Stimulated activated CD4-positive, alpha-beta T cell treated with anti-CD3 and anti-CD28 coated beads, Interleukin-1b, Interleukin-23, amount 100 ng/mL, for 24 hours (primary cell): ENCODE results near the gene PTPRM.

Source experiments
- DNase-seq, 4 experiments: peaks; one replicate each; pipeline ENCODE4 v3.0.0-alpha.2; 2020; ENCODE audit warnings: low read depth in 4 of 4, low spot score in 1 of 4

PTPRM gene

GRCh38 chr18:7626175-7626921, 59.2 kb downstream of the PTPRM start:
- no peak for DNase-seq

- no peak for DNase-seq
Observed at GRCh38 chr18:7626922-7627440, 59.9 kb downstream of the PTPRM start.

DNA sequence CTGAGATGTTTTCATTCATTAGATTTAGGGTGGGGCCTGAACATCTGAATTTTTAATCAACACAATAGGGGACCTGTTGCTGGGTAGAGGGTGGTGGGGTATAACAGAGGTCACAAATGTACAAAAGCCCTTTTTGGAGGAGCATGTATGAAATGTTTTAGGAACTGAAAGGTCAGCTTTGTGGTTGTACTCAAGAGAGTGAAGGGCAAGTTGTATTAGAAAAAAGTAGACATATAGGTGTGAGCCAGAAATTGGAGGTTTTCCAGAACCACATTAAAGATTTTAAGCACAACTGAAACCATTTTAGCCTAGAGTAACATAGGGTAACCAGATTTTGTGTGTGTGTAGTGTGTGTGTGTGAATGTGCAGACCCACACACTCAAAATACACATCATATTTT, 62.3 kb downstream of the PTPRM start:
- no peak for DNase-seq

DNA sequence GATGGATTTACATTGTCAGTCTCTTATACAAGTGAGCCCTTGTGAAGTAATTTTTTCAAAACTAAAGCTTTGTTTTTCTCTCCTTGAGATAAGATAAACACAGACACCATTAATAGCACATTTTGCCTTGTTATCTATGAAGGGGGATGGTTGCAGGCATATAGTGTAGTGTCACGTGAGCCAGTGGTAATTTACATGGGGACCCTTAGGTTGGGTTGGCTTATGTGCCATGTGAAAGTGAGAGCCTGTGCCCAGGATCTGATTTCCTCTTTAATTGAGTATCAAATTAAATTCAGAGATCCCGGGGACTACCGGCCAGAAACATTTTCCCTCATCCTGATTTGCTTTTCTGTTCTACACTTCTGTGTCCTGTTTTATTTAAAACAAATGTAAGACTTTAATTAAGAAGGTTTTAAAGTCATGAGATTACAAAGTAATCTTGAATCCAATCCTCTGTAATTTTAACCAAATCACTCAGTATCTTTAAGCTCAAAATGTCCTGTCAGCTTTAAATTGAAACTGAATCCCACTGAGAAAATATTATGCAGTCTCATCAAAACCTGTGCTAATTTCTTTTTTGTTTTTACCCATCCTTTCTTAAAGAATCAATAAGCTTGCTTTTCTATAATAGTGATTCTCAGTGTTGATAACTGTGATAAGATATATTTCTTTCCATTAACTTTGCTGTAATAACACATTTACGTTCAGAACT, 63.8 kb downstream of the PTPRM start:
- DNase-seq: no peak

- no peak for DNase-seq
Observed at GRCh38 chr18:7632152-7633098, 65.3 kb downstream of the PTPRM start.

GRCh38 chr18:7633171-7633570, 66.1 kb downstream of the PTPRM start:
- DNase-seq: no peak

DNA sequence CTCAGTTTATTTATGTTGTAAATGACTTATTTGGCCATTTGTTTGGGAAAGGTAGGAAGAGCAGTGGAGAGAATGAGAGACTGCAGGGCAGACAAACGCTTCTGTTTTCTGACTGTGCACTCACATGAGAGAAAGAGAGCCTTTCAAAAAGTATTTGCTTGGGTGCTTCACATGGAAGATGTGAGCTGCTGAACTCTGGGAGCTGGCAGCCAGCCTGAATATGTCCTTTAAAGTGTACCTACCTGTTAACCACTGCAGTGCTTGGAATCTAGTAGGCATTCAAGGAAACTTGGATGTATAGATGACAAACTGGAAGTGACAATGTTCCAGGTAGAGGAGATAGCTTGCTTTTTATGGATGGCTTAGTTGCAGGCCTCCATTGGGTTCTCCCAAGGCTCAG, 68.8 kb downstream of the PTPRM start:
- no peak for DNase-seq

GRCh38 chr18:7637269-7637668, 70.2 kb downstream of the PTPRM start:
- DNase-seq: no peak

DNA sequence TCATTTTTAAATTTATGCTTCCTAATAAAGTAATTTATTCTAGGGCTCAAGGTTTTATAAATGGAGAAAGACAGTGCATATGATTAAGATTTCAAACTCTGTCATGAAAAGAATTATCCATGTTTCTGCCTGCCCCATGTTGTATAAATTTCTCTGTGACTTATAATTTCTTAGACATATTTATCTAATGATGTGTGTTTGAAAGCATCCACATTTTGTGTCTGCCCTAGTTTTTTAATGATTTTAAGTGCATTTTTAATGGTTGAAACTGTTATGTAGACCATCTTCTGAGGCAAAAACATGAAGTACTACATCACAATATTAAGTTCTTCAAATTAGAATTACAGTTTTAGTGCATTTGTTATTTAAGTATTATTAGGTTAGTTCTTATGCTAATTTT, 71.2 kb downstream of the PTPRM start:
- no peak for DNase-seq

DNA sequence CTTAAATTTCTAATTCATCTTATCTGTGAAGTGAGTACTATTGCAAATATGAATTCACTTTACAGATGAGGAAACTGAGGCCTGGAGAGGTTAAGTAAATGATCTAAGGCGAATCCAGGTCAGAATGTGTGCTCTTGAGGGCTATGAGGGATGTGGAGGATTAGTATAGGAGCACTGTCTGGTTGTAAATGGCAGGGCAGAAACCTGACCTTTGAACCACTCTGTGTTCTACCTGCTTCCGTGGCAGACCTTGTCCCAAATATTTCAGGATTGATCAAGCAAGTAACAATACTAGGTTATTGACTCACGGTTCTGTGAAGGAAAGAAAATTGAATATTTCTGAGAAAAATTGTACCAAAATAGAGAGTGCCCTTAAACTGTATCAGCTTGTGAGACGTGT, 74.7 kb downstream of the PTPRM start:
- no peak for DNase-seq

- no peak for DNase-seq
Observed at GRCh38 chr18:7642331-7642890, 75.3 kb downstream of the PTPRM start.

DNA sequence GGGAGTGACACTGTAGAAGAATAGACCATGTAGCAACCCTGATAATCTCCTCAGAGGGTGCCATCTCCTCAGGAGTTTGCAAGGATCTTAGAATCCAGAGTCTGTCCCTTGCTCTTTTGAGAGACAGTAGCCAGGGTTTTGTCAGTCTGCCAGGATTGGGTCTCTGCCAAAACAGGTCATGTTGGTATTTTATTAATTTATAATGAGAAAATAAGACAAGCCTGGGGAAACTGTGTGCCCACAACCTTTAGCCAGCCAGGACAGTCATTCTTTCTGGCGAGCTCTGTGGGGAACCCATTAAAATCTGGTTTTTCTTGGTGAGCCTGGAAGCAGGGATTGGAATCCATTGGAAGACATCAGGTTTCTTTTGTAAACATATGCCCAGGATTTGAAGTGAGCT, 78.6 kb downstream of the PTPRM start:
- no peak for DNase-seq

DNA sequence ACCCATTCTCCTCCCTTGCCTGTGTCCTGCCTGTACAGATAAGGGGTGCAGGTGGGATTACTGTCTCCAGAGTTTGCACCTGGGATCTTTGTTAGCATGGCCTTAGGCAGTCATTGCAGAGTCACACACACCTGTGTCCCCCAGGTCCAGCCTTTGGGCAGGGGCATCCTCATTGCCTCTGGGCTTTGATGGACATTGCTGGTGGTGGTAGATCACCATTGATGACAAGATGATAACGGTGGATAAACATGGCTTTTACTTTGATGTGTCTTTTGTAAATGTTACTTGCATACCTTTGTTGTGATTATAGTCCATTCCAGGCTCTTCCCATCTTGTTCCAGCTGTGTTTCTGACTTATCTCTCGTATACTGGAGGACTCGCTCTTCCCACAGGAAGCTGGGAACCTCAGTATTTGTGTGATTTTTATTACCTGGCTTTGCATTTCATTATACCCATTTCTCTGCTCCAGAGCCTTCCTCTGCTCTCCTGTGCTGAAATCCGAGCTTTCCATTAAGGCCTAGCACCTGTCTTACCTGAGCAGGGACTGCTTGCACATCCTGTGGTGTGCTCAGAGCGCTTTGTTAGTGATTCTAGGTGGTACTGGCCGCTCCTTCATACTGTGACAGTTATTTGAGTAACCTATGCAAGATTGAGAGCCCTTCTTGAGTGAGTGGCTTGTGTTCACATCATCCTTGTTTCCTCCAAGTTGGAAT, 79.2 kb downstream of the PTPRM start:
- DNase-seq: no peak

DNA sequence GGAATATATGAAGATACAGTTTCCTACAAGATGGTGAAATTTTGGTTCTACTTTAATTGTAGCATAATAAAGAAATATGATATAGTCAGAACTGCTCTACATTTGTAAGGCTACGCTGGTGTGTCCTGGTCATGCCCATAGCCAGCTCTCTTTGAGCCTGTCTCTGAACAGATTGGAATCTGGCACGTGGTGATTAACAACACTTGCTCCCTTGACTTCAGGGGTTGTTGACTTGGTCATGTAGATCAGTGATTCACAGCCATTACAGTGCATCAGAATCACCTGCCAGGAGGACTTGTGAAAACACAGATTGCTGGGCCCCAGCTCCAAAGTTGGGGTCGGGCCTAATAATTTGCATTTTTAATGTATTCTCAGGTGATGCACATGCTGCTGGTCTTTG, 80.4 kb downstream of the PTPRM start:
- DNase-seq: no peak

DNA sequence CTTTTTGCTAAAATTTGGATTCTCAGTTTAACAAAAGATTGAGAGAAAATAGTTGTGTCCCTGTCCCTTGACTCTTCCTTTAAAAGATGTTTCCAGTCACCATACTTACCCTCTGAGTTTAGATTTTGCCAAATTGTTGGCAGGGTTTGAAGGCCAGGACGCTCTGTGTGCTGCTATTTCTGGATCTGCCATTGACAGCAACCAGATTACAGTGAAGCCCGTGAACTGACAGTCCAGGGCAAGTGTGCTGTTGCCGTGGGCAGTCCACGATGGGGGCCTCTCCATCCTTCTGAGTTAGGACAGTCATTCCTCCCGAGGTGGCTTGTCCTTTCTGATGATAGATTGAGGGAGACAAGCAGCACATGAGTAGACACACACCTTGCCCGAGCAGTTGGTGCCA, 89.9 kb downstream of the PTPRM start:
- DNase-seq: no peak

GRCh38 chr18:7657937-7658336, 90.8 kb downstream of the PTPRM start:
- no peak for DNase-seq

DNA sequence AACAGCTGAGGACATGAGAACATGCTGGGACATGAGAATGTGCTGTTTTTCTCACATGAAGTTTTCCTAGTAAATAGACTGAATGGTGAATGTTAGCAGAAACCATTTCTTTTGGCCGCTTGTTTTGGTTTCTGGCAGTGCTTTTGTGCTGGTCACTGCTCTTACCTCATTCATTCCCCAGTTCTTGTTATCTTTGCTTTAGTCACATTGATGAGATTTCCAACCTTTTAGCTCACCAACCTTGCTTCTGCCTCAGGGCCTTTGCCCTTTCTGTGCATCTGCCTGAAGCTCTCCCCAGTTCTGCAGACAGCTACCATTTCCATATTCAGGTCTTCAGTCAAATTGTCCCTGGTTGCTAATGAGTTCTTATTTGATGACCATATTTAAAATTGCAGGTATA, 91.6 kb downstream of the PTPRM start:
- DNase-seq: no peak

- DNase-seq: no peak
Observed at GRCh38 chr18:7661207-7661606, 94.1 kb downstream of the PTPRM start.

DNA sequence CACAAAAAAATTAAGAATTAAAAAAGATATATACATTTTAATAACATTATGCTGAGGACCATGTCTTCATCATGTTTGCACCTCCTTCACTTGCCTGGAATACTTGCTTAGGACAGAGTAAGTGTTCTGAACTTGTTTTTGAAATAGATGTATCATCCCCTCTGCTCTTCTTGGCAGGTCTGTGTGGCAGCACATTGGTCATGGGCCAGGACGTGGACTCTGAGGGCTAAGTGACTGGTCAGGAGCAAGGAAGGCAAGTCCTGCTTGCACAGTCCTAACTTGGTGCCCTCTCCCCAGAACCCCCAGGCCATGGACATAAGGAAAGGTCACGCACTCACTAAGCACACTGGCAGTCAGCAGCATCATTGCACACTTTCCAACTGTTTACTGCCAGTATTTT, 95.8 kb downstream of the PTPRM start:
- DNase-seq: no peak
